Lower lobe of right lung (tissue), 2 donors: ENCODE data around the gene IL18RAP. TPM values are rescaled to one million over a fixed set of nuclear protein-coding genes. Genes with fewer than 3 reads are reported as not detected.

Source experiments
- ATAC-seq, 2 donors: fragments of 200-7000 bp; cut with Tn5 transposase; one replicate each; pipeline ENCODE4 v1.9.1; 2020 to 2022; ENCODE audit warnings: mild to moderate bottlenecking in 2 of 2, moderate library complexity in 2 of 2
- DNase-seq: peaks from one replicate; pipeline ENCODE4 v3.0.0-alpha.2; 2020
- H3K27ac ChIP-seq: fragments of 200-600 bp; one replicate; pipeline ENCODE4 v1.8.0; 2022
- H3K27me3 ChIP-seq: fragments of 200-600 bp; one replicate; pipeline ENCODE4 v1.8.0; 2022; ENCODE audit warnings: low read depth
- H3K36me3 ChIP-seq: fragments of 200-600 bp; one replicate; pipeline ENCODE4 v1.8.0; 2022; ENCODE audit warnings: mild to moderate bottlenecking
- H3K4me1 ChIP-seq: fragments of 200-600 bp; one replicate; pipeline ENCODE4 v1.8.0; 2022
- H3K4me3 ChIP-seq: fragments of 200-600 bp; one replicate; pipeline ENCODE4 v1.8.0; 2022; ENCODE audit warnings: mild to moderate bottlenecking
- H3K9me3 ChIP-seq: fragments of 200-600 bp; one replicate; pipeline ENCODE4 v1.8.0; 2022
- CTCF ChIP-seq: fragments of 200-600 bp; IDR thresholded peaks from one replicate; pipeline ENCODE4 v1.8.0; 2022; ENCODE audit warnings: antibody characterized with exemption, mild to moderate bottlenecking
- intact Hi-C: fragments of 100-400 bp; cut with DNase I; formaldehyde crosslinking; loops from one replicate; pipeline ENCODE4 v1.11.0; 2022
- total RNA-seq: library from RNA; stranded (reverse); fragmentation: NEBNext Ultra II Directional; extraction: Animal tissue kit (Norgen Biotek cat#: 25700); gene quantifications from one replicate; pipeline ENCODE4 v1.2.1, GENCODE V29; 2021
- donor health status: DM: no; HTN: yes; CAD: no; lungs with severe emphysema.

Gene IL18RAP
- total RNA-seq, 1 donor from 2014 or later: 6.8 TPM

GRCh38 chr2:102386867-102387541, 36.0 kb upstream of the IL18RAP start:
- no peak for DNase-seq
- no peak for ATAC-seq
- Histone ChIP-seq H3K36me3 (peaks cover 28% of the 10 kb centered on the region), H3K27ac (no peak overlapping the region), H3K27me3 (no peaks in the 10 kb centered on the region), H3K9me3 (peaks cover 22% of the 10 kb centered on the region), H3K4me3 (no peak overlapping the region), H3K4me1 (no peaks in the 10 kb centered on the region)
- intact Hi-C loops: no loop called here
- no peak for TF ChIP-seq CTCF

GRCh38 chr2:102387763-102388546, 35.0 kb upstream of the IL18RAP start:
- TF ChIP-seq CTCF: no peak
- no peak for ATAC-seq
- Histone ChIP-seq H3K4me1 (no peaks in the 10 kb centered on the region), H3K36me3 (peaks cover 23% of the 10 kb centered on the region), H3K4me3 (no peak overlapping the region), H3K27me3 (no peaks in the 10 kb centered on the region), H3K27ac (no peak overlapping the region), H3K9me3 (peaks cover 13% of the 10 kb centered on the region)
- intact Hi-C loops: no loop called here
- no peak for DNase-seq

DNA sequence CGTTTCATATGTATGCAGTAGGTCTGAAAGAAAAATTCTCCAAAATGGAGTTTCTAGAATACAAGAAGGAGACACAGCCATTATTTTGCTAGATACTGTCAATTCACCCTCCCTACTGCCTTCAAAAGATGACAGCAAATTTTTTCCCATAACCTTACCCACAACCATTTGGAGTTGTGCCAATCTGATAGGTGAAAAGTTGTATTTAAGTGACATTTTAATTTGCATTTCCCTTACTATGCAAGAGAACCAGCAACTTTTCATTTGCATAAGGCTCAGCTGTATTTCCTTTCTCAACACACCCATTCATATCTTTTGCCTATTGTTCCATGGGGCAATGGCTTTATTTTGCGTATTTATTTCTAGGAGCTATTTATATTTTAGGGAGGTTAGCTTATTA, 31.4 kb upstream of the IL18RAP start:
- H3K9me3 ChIP-seq: no peaks in the 10 kb centered on the region
- ATAC-seq: no peak
- intact Hi-C loops: no loop called here
- H3K4me1 ChIP-seq: no peaks in the 10 kb centered on the region
- no peak for DNase-seq
- no peak overlapping the region for H3K27ac ChIP-seq
- no peak for TF ChIP-seq CTCF
- peaks cover 20% of the 10 kb centered on the region for H3K36me3 ChIP-seq
- no peak overlapping the region for H3K4me3 ChIP-seq
- H3K27me3 ChIP-seq: no peaks in the 10 kb centered on the region

GRCh38 chr2:102392096-102392495, 30.9 kb upstream of the IL18RAP start:
- H3K4me3 ChIP-seq: no peak overlapping the region
- H3K27ac ChIP-seq: no peak overlapping the region
- intact Hi-C loops: no loop called here
- no peak for ATAC-seq
- no peaks in the 10 kb centered on the region for H3K4me1 ChIP-seq
- no peak for DNase-seq
- H3K36me3 ChIP-seq: peaks cover 14% of the 10 kb centered on the region
- no peaks in the 10 kb centered on the region for H3K27me3 ChIP-seq
- no peak for TF ChIP-seq CTCF
- no peaks in the 10 kb centered on the region for H3K9me3 ChIP-seq

DNA sequence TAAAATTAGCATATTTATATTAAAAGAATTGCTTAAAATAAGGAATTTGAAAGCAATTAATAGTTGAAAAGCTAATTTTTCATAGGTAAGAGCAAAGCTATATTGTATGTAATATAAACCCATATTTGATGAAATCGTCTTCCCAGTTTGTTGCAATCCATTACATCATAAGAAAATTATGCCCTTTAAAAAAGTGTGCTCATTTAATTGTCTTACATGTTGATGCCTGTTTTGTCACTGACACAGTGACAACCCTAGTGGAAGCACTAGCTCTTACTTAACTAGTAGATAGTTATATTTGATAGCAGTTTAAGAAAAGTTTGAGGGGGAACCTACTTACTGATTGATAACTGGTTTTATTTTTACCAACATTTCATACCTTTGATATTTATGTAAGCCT, 30.0 kb upstream of the IL18RAP start:
- intact Hi-C loops: no loop called here
- Histone ChIP-seq H3K27ac (no peak overlapping the region), H3K36me3 (peaks cover 9% of the 10 kb centered on the region), H3K4me3 (no peak overlapping the region), H3K9me3 (no peaks in the 10 kb centered on the region), H3K4me1 (no peaks in the 10 kb centered on the region), H3K27me3 (no peaks in the 10 kb centered on the region)
- ATAC-seq: no peak
- no peak for DNase-seq
- no peak for TF ChIP-seq CTCF
